ENCODE results near the gene ERF.

The ERF gene

GRCh38 chr19:42254850-42255765, at the start of gene ERF:
Gene ERF (minus strand): TSS chr19:42255128. CDS start chr19:42254999, 129 bp downstream.
- peak; percentile 66 for DNase-seq

GRCh38 chr19:42303876-42304275, 48.9 kb upstream of the ERF start:
- DNase-seq = no peak

- DNase-seq = no peak
Observed at GRCh38 chr19:42303101-42303464, 48.2 kb upstream of the ERF start.

DNA sequence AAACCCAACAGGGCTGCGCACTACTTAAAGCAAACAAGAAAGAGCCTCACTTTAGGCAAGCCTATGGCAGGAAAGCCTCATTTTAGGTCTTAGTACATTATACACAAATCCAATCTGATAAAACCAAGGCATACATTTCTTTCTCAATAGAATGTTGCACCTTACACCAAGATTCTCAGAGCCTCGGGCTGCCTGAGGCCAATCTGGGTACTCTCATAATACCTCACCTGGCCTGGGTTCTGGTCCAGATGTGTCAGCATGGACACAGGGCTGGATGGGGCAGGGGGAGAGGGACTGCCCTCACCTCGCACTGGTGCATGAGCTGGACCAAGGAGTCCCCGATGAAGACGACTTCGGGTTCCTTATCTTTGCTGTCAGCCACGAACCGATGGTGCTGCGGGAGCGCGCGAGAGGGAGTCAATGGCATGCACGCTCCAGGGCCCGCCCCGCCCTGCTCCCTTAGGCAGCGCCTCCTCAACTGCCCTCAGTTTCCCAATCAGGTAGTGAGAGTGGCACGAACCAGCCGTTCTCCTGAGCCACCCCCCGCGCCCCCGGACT, 46.8 kb upstream of the ERF start, which contains the start of gene PRR19:
PRR19 (plus strand) TSS at position 487 of the 558 bp plus-strand sequence. CDS start 7,453 bp downstream, outside the sequence.
- DNase-seq = no peak

DNA sequence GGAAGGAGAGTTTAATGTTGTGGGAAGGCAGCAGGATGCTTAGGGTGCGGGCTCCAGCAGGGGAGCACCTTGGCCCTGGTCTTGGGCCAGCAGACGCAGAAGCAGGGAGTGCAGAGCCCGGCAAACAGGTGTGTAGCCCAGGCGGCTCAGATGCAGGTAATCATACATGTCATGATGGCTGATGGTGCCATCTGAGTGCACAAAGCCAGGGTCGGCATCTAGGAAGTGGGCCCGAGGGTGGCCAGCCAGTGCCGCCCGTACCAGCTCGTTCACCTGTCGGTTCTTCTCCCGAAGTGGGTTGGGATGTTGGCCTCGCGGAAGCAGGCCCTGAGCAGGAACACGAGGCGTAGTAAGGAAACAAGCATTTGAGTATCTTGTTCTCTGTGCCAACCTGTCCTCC, 42.1 kb upstream of the ERF start:
- no peak for DNase-seq

- peak; percentile 23 for DNase-seq
Observed at GRCh38 chr19:42295831-42296525, 41.0 kb upstream of the ERF start.

DNA sequence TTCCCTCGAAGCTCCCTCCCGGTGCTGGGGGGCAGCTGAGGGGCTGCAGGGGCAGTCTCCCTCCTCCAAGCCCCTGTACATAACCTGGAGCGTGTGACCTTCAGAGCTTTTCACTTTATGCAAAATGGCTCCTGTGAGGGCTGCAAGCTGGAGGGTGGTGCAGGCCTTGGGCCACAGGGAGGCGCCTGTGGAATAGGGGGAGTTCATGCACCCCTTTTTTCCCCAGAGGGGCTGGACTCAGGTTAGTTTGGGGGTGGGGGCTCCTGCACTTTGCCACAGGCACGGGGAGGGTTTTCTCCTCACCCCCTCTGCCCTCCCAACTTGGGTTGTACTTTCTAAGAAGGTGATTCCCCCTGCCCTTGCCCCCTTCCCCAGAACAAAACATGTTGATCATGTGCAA, 40.4 kb upstream of the ERF start:
- DNase-seq = no peak

DNA sequence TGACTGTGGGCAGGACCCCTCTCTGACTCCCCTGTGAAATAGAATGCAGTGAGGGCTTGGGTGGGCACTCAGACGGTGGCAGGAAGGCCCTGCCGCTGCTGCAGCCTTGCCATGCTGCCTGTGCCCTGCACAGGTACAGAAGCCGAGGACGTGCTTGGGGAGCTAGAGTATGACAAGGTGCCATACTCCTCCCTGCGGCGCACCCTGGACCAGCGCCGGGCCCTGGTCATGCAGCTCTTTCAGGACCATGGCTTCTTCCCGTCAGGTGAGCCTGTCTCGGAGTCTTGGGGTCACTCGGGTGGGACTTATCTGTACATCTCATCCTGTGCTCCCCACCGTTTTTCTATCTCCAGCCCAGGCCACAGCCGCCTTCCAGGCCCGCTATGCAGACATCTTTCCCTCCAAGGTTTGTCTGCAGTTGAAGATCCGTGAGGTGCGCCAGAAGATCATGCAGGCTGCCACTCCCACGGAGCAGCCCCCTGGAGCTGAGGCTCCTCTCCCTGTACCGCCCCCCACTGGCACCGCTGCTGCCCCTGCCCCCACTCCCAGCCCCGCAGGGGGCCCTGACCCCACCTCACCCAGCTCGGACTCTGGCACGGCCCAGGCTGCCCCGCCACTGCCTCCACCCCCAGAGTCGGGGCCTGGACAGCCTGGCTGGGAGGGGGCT, 39.7 kb upstream of the ERF start:
- no peak for DNase-seq

- DNase-seq = no peak
Observed at GRCh38 chr19:42293948-42294347, 39.0 kb upstream of the ERF start.

GRCh38 chr19:42293540-42293939, 38.6 kb upstream of the ERF start:
- DNase-seq = no peak

DNA sequence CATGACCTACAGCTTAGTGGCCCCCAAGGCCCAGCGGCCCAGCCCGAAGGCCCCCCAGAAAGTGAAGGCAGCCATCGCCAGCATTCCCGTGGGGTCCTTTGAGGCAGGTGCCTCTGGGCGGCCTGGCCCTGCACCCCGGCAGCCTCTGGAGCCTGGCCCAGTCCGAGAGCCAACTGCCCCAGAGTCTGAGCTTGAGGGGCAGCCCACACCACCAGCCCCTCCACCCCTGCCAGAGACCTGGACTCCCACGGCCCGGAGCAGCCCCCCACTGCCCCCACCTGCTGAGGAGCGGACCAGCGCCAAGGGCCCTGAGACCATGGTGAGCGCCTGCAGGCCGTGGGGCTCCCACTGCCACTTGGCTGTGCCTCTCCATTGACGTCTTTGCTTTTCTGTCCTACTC, 38.0 kb upstream of the ERF start:
- DNase-seq = no peak

DNA sequence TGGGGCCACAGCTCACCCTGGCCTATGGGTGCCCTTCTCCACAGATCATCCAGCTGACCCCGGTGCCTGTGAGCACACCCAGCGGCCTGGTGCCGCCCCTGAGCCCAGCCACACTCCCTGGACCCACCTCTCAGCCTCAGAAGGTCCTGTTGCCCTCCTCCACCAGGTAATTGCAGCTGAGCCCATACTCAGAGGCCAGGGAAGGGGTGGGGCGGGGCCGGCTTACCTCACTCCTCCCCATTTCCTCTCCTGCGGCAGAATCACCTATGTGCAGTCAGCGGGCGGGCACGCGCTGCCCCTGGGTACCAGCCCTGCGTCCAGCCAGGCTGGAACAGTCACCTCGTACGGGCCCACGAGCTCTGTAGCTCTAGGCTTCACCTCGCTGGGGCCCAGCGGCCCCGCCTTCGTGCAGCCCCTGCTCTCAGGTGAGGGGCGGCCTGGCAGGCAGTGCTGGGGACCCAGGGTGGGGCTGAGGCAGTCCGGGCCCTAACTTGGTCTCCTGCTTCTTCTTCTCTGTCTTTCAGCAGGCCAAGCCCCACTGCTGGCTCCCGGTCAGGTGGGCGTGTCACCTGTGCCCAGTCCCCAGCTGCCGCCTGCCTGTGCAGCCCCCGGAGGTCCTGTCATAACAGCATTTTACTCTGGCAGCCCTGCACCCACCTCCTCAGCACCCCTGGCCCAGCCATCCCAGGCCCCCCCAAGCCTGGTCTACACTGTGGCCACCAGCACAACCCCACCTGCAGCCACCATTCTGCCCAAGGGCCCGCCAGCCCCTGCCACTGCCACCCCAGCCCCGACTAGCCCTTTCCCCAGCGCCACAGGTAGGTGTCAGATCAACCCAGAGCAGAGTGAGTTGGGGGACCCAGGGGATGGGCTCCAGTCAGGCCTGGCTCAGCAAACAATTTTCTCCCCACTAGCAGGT, 37.4 kb upstream of the ERF start:
- no peak for DNase-seq

- DNase-seq = no peak
Observed at GRCh38 chr19:42291435-42291810, 36.5 kb upstream of the ERF start.

DNA sequence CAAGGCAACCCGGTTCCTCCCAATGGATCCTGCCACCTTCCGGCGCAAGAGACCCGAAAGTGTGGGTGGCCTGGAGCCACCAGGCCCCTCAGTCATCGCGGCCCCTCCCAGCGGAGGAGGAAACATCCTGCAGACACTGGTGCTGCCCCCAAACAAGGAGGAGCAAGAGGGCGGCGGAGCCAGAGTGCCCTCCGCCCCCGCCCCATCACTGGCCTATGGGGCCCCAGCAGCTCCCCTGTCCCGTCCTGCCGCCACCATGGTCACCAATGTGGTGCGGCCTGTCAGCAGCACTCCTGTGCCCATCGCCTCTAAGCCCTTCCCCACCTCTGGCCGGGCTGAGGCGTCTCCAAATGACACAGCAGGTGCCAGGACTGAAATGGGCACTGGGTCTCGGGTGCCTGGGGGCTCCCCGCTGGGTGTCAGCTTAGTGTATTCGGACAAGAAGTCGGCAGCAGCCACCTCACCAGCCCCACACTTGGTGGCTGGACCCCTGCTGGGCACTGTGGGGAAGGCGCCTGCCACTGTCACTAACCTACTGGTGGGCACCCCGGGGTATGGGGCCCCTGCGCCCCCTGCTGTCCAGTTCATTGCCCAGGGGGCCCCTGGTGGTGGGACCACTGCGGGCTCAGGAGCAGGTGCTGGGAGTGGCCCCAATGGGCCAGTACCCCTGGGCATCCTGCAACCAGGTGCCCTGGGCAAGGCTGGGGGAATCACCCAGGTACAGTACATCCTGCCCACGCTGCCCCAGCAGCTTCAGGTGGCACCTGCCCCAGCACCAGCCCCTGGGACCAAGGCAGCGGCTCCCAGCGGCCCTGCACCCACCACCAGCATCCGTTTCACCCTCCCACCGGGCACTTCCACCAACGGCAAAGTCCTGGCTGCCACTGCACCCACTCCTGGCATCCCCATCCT, 35.9 kb upstream of the ERF start:
- DNase-seq = no peak

- DNase-seq = no peak
Observed at GRCh38 chr19:42290136-42290522, 35.2 kb upstream of the ERF start.

- no peak for DNase-seq
Observed at GRCh38 chr19:42289556-42290041, 34.7 kb upstream of the ERF start.

DNA sequence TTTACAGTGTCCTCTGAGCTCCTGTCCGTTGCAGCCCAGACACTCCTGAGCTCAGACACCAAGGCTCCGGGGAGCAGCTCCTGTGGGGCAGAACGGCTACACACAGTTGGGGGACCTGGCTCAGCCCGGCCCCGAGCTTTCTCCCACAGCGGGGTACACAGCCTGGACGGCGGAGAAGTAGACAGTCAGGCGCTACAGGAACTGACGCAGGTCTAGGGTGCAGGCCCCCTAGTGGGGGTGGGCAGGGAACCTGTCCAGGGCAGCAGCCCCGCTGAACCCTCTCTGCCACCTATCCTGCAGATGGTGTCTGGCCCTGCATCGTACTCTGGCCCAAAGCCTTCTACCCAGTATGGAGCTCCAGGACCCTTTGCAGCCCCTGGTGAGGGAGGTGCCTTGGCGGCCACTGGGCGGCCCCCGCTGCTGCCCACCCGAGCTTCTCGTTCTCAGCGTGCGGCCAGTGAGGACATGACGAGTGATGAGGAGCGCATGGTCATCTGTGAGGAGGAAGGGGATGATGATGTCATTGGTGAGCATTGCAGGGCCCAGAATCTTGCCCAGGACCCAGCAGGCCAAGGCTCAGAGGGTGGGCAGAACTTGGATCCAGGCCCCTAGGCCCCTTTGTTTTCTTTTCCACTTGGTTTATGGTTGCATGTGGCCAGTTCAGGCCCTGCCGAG, 34.1 kb upstream of the ERF start:
- DNase-seq = no peak

DNA sequence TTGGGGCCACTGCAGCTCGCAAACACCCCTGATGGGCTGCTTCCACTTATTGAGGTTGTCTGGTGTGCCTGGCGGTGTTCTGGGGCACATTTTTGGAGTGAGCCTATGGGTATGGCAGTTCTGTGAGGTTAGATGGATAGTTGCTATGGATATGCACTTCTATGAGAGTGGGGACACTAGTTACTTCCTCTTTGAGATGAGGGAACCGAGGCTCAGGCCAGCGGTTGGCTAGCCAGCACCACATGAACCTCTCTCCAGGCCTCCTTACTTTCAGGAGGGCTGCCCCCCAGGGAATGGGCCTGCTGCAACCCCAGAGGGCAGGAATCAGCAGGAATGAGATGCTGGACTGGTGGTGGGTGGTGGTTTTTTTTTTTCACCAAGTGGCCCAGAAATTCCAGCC, 33.5 kb upstream of the ERF start:
- no peak for DNase-seq

GRCh38 chr19:42287827-42288107, 32.8 kb upstream of the ERF start:
- no peak for DNase-seq

DNA sequence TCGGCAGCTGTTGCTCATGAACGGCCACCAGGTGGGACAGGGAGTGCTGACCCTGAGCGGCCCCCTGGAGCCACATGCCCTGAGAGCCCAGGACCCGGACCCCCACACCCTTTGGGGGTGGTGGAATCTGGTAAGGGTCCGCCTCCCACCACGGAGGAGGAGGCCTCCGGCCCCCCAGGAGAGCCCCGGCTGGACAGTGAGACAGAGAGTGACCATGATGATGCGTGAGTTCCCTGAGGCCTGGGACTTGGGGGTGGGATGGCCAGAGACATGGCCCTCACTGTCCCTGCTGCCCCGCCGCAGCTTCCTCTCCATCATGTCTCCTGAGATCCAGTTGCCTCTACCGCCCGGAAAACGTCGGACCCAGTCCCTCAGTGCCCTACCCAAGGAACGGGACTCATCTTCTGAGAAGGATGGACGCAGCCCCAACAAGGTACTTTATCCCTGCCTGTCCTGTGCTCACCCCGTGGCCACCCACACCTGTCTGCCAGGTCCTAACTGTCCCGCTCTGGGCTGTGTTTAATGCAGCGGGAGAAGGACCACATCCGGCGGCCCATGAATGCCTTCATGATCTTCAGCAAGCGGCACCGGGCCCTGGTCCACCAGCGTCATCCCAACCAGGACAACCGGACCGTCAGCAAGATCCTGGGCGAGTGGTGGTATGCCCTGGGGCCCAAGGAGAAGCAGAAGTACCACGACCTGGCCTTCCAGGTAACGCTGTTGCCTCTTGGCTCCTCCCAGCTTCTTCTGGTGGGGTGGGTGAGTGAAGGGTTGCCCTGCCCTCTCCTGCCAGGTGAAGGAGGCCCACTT, 32.3 kb upstream of the ERF start:
- no peak for DNase-seq

Data from GOT3 (cell line).